ENCODE data around the gene LRRFIP1.

DNA sequence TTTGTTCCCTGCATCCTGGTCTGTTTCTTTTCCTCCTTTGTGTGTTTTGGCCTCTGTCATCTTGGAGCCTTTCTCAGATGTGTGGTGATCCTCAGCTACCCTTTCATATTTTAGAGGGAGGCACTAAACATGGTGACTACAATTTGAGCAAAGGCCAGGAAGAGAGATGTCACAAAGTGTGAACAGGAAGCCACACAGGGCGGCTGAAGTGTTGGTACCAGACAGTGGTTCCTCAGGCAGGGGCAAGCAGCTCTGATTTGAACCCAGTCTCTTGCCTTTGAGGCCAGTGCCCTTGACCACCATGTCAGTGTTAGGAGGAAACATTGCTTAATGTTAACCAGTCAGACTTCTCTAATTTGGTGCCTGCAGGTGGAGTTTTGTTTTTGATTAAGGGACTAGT, 9.2 kb downstream of the LRRFIP1 start:
- TF ChIP-seq POLR2AphosphoS5 (IDR thresholded peaks at IDR 0.05; ENCODE audit: low read depth, low read length) (no peak), POLR2A (IDR thresholded peaks at IDR 0.05; ENCODE audit: low read depth, low read length) (no peak), POU2F2 (IDR thresholded peaks at IDR 0.05; ENCODE audit: low read depth, low read length) (no peak), TAF1 (IDR thresholded peaks at IDR 0.05; ENCODE audit: low read depth, low read length) (no peak)
